Glomerular visceral epithelial cell (primary cell): Measurements from ENCODE around the gene HOXD12.

Experiments used
- DNase-seq: peaks from one replicate; pipeline ENCODE4 v3.0.0-alpha.2; 2016; ENCODE audit errors: extremely low spot score

HOXD12 gene

DNA sequence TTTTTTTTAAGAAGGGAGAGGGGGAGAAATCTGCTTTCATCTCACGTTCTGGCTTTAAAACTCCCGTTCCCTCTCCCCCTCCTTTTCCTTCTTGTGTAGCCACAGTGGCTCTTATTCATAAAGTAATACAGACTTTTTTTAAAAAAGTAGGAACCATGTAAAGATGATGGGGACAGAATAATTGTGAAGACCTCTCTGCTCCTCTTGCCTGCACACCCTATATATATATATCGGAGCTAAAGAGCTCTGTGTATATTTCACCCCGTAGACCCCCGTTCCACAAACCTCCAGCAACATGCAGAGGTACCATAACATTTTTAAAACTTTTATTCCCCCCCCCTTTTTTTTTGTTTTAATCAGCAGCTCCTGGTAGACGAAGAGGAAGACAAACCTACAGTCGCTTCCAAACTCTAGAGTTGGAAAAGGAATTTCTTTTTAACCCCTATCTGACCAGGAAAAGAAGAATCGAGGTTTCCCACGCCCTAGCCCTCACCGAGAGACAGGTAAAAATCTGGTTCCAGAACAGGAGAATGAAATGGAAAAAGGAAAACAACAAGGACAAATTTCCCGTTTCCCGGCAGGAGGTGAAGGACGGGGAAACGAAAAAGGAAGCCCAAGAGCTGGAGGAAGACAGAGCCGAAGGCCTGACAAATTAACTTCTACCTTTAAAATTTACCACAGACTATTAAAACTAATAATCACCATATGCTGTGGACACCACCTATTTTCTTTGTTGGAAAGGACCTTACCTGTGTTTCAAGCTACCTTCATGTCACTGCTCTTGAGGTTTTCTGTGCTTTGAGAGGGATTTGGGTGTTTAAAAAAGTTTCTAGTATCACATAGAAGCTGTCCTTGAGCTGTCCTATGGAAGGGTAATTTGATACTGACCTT lies 31.6 kb downstream of the HOXD12 start:
- no peak for DNase-seq

DNA sequence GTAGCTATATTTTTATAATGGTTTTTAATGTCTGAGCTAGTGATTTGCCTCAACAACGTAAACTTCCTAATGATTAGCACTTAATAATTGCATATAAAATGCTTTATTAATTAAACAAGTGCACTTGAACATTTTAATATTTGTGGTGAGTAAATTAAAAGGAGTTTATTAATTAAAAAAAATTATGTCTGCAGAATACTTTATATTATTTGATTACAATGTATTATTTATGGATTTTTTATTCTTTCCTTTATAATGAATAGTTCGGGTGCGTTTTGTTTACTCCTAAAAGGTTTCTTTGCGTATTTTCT lies 32.2 kb downstream of the HOXD12 start:
- no peak for DNase-seq

GRCh38 chr2:176132205-176133171 lies 32.9 kb downstream of the HOXD12 start:
- no peak for DNase-seq

GRCh38 chr2:176133389-176133788 lies 33.8 kb downstream of the HOXD12 start:
- DNase-seq: no peak

DNA sequence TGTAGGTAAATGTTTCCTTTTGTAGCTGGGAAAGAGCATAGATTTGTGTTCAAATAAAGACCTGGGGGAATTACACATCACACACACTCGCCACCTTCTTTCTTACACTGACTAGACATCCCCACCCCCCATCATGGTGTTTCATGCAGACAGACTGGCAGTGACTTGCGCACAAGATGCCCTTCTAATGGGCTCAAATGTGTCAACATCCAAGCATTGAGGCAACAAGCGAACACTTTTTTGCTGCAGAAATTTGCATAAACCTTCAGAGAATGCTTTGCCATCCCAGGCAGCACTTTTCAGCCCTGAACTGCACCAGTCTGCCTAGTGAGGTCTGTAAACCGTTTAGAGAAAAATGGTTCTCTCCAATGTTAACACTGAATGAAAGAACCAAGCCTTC lies 34.4 kb downstream of the HOXD12 start:
- DNase-seq: no peak

DNA sequence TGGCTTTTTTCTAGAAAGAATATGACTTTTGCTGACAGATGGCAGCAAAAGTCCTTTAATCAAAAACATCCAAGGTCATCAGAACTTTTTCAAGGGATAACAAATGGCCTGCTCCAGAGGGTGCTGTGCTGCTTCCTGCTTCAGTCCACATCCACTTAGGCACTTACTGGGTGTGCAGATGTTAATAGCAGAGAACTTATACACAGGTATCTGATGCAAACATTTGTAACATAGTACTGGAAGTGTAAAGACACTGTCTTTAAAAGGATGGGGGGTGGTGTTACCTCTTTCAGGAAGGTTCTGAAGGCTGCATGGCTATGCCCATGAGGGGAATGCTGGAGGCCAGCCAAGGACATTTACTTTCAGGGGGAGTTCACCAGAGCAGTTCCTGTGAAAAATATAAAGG lies 35.4 kb downstream of the HOXD12 start:
- peak; percentile 44 for DNase-seq

- DNase-seq: peak; percentile 66
Measured at GRCh38 chr2:176136374-176137251, 37.0 kb downstream of the HOXD12 start.

DNA sequence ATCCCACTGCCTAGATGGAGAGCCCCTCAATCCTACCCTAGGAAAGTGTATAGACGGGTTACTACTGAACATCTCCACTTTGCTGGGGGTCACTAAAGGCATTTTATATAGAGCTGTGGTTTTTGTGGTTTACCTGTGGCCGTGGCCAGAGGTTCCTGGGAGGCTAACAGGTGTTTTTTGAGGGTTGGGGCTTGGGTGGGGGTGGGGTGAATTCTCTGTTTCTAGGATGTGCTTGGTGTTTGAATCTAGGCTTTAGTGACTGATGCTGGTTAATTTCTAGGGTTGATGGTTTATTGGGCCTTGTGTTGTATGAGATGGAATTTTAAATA lies 37.6 kb downstream of the HOXD12 start:
- DNase-seq: no peak

- no peak for DNase-seq
Measured at GRCh38 chr2:176137906-176138305, 38.3 kb downstream of the HOXD12 start.

GRCh38 chr2:176138526-176138922 lies 38.9 kb downstream of the HOXD12 start:
- no peak for DNase-seq

DNA sequence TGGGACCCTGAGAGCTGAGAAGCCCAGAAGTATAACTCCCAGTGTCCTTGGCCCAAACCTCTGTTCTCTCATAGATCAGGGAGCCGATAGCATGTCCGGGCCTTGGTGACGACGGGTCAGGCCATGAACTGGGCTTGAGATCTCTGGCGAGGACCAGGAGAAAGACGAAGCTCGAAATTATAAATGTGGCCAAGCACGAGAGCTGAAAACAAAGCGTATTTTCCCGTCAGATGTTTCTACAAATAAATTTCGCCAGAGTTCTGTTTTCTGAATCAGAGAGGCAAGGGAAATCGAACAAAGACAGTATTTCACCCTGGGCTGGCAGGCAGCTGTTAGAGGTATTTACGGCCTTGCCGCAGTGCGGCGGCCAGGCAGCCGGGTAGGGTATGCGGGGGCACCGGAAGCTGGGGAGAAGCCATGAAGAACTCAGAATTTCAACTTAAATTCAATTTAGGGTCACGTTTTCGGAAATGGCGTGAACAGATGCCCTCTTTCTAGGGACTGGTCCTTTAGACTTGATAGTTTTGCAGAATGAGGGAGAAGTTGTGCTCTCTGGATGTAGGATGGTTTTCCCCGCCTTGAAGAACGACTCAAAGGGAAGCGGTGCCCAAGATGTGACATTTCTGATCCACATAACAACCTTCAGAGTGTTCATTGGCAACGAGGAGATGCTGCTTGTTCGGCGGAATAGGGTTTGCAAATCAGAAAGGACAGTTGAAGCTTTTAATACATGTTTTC lies 39.5 kb downstream of the HOXD12 start:
- DNase-seq: no peak

DNA sequence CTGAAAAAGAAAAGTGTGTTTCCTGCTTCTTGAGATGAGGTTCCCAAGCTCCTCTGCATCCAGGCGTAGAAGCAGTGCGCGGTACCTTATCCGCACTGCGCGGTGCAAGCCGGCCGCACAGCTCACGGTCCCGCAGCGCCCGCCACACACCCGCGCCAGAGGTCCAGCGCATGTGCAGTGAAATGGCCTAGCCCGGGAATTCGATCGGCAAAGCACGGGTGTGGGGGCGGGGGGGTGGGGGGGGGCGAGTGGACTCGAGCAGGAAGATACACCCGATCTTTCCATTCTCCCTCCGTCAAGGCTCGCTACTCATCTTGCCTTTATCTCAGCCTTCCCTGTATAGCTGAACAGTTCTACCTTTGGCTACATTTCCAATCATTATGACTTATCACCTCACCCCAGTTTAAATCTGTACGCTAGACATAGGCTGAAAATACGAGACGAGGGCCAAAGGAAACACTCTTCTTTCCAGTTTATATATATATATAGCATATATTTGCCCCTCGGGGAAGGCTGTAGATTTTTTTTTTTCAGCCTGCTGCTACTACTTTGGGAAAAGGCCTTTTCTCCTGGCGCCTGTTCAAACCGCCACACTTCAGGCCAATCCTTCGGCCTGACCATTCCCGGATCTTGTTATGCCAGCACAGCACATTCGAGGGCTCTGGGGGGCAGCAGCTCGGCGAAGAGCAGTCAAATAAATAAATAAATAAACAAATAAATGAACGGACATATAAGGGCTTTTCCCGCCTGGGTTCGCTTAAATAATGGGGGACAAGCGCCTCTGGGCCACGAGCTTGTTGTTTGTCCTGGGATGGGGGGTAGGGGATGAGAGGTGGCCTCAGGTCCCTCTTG lies 40.3 kb downstream of the HOXD12 start:
- DNase-seq: no peak

DNA sequence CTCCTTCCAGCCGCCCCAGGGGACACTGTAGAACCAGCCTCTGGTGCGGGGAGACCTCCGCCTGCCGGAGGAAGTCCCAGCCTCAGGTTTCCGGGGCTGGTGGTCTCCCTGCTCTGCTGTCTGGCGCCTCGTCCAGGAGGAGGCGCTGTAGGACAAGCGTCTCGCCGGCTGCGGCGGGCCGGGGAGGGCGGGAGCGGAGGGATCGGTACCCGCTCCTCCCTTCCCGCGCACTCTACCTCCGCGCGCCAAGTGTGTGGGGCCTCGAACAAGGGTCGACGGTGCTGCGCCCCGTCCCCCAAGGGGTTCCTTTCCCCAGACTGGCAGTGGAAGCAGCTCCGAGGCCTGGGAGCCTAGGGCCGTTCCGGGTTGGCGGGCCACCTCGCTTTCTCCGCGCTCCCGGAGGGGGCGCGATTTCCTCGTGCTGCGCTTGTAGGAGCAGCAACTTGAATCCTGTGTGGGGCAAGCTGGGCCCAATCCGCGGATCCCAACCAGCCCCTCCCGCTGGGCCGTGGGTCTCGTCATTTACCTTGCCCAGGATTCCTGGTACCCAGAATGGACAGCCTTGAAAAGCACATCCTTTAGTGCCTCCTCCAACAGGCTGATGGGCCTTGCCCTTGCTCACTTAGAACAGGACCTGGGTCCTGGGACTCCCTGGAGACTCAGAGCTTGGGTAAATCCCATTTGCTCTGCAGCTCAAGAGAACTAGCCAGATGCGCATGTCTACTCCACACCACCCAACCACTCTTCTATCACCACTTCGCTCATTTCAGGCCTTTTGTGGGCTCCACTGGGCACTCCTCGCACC lies 41.1 kb downstream of the HOXD12 start:
- DNase-seq: peak; percentile 86

GRCh38 chr2:176142281-176142680 lies 42.7 kb downstream of the HOXD12 start:
- DNase-seq: no peak

DNA sequence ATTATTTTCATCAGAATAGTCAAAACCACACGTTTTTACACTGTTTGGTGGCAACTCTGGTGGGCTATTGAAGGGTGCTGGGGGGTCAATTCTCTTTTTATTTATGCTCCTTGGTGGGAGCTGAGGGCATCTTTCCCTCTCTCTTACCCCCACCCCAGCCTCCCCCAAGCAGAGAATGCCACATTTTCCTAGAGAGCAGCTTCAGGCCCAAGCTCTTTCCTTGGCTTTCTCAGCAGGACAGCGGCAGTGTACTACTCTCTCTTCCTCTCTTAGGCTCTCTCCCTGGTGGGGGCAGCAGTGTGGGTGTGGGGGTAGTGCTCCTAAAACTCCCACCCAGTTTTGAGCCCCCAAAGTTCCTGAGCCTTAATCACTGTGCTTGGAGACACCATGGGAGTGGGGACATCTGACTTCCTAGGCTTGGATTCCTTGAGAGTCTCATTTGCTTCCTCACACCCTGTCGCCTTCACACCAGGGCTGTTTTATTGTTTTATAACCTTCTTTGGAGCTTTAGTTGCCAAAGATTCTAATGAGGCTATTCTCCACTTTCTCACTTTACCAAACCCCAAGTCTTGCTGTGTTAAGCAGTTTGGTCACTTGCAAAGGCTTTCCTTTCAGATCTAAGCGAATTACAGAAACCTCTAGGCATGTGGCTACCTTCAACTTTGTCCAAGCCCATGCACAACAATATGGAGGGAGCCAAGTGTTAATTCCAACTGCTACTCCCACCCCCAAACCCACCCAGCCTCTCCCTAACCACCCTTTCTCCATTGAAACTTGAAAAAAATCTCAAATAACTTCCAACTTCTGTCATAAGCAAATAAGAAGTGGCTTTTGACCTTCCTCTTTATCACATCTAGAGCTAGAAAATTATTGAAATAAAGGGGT lies 45.7 kb downstream of the HOXD12 start:
- no peak for DNase-seq

DNA sequence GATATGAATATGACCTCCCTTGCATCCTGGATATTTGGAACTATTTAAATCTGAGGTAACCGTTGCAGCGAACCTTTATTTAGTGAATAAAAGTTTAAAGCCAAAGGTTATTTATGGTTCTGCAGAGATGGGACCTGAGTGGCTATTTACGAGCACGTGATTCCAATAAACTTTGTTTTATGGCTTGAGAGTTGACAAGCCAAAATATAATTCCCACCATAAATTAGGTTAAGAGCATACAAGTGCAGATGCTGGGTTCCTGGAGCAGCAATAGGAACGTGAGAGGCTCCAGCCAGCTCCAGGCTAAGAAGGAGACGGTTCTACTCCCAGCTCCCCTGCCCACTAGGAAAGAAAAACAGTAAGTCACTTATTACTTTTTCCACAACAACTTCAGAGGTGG lies 46.5 kb downstream of the HOXD12 start:
- no peak for DNase-seq

GRCh38 chr2:176146645-176147044 lies 47.0 kb downstream of the HOXD12 start:
- DNase-seq: no peak

DNA sequence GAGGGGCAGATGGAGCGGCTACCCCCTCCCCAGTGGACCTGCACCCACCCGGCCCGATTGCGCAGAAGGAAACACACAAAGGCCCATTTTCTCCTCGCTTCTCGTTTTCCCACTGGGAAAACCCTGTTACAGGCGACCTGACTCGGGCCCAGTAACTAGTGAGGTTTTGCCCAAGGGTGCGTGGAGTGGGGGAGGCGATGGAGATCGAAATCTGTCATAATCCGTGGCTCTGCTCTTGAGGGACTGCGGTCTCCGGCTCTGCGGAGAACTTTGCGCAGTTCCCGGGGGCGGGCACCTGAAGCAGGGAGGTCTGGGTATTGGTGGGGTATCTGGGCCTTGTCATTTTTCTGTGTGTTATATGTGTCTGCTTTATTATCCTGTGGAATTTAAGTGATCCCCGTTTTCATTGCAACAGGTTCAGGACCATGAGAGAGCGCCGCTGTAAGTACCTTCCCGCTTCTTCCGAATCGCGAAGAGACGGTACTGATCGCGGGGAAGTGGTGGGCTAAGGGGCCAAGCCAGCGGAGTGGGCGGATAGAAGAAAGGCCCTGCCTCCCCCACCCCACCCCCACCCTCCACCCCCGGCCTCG lies 47.7 kb downstream of the HOXD12 start:
- DNase-seq: no peak
